ENCODE measurements around the gene FBXW5.

The FBXW5 gene

DNA sequence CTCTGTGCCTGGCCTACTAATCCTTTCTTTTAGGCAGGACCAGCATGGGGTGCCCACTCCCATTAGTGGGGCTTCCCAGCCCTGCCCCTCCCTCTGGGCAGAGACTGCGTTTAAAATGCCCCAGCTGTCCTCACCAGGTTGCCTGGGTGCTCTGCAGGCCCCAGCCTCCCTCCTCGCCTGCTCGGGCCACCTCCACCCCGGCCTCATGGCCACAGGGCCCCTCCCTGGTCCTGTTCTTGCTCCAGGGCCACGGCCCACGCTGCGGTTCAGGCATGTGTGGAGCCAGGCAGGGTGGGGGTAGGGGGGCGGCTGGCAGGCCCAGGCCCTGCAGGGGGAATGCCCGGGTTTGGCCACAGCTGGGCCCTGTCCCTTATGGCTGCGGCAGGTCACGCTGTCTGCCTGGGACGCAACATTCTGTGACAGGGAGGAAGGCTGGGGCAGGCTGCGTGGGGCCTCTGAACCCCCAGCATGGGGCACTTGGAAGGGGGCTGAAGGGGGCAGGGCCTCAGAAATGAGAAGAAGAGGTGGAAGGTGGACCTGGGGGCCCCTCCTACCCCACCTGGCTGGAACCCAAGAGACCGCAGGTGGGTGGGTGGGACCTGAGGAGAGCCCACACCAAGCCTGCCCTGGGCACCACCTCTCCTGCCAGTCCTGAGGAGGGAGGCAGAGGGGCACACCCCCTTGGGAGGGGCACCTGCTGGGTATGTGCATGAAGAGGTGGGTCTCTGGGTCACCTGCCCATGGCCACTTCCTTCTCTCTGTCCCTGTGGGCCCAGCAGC lies 7.2 kb upstream of the FBXW5 start, which contains the start of gene LCN12:
Gene LCN12, plus strand, starts transcription at position 733 of the 780 bp plus-strand sequence. CDS start 55 bp downstream, outside the sequence.
- H3K4me3 Mint-ChIP-seq, result no peak within 1 kb of the TSS

GRCh38 chr9:136950656-136951276 lies 6.2 kb upstream of the FBXW5 start:
- Mint-ChIP-seq H3K27ac (peak overlapping the region; percentile 67), H3K4me1 (peaks cover 8% of the 10 kb centered on the region), H3K9me3 (no peaks in the 10 kb centered on the region), H3K27me3 (no peaks in the 10 kb centered on the region), H3K36me3 (ENCODE audit: low read depth) (no peaks in the 10 kb centered on the region), H3K4me3 (peak overlapping the region; percentile 75)
- ATAC-seq (no peak), DNase-seq (no peak)

More for the DNA sequence above, 7.2 kb upstream of the FBXW5 start, which contains the start of gene LCN12:
- no peak for ATAC-seq
- H3K9me3 Mint-ChIP-seq, result peaks cover 3% of the 10 kb centered on the region
- peaks cover 2% of the 10 kb centered on the region for H3K36me3 Mint-ChIP-seq (ENCODE audit: low read depth)
- no peaks in the 10 kb centered on the region for H3K27me3 Mint-ChIP-seq
- no peak for DNase-seq
- H3K27ac Mint-ChIP-seq, result no peak within 1 kb of the TSS
- H3K4me1 Mint-ChIP-seq, result peaks cover 8% of the 10 kb centered on the region

- peak overlapping the region; percentile 75 for H3K4me3 Mint-ChIP-seq
- H3K9me3 Mint-ChIP-seq, result no peaks in the 10 kb centered on the region
- ATAC-seq (peak; percentile 93), DNase-seq (peak; percentile 97)
- no peaks in the 10 kb centered on the region for H3K36me3 Mint-ChIP-seq (ENCODE audit: low read depth)
- H3K4me1 Mint-ChIP-seq, result peaks cover 8% of the 10 kb centered on the region
- H3K27me3 Mint-ChIP-seq, result no peaks in the 10 kb centered on the region
- H3K27ac Mint-ChIP-seq, result peak overlapping the region; percentile 67
Measured at GRCh38 chr9:136949817-136950655, 5.5 kb upstream of the FBXW5 start.

- ATAC-seq (no peak), DNase-seq (no peak)
- H3K27me3 Mint-ChIP-seq, result no peaks in the 10 kb centered on the region
- peak overlapping the region; percentile 46 for H3K27ac Mint-ChIP-seq
- peak overlapping the region; percentile 75 for H3K4me3 Mint-ChIP-seq
- peaks cover 12% of the 10 kb centered on the region for H3K4me1 Mint-ChIP-seq
- no peaks in the 10 kb centered on the region for H3K9me3 Mint-ChIP-seq
- H3K36me3 Mint-ChIP-seq (ENCODE audit: low read depth), result no peaks in the 10 kb centered on the region
Measured at GRCh38 chr9:136949239-136949816, 4.8 kb upstream of the FBXW5 start.

GRCh38 chr9:136947955-136948510 lies 3.5 kb upstream of the FBXW5 start:
- Mint-ChIP-seq H3K36me3 (ENCODE audit: low read depth) (no peaks in the 10 kb centered on the region), H3K4me1 (peaks cover 13% of the 10 kb centered on the region), H3K27me3 (no peaks in the 10 kb centered on the region), H3K9me3 (no peaks in the 10 kb centered on the region), H3K27ac (no peak overlapping the region), H3K4me3 (no peak overlapping the region)
- ATAC-seq, result no peak
- DNase-seq, result peak; percentile 57

GRCh38 chr9:136947028-136947891 lies 2.7 kb upstream of the FBXW5 start:
- Mint-ChIP-seq H3K36me3 (ENCODE audit: low read depth) (no peaks in the 10 kb centered on the region), H3K4me3 (no peak overlapping the region), H3K9me3 (no peaks in the 10 kb centered on the region), H3K27me3 (no peaks in the 10 kb centered on the region), H3K27ac (no peak overlapping the region), H3K4me1 (peaks cover 16% of the 10 kb centered on the region)
- no peak for DNase-seq
- ATAC-seq, result no peak

- no peak overlapping the region for H3K27ac Mint-ChIP-seq
- no peak for ATAC-seq
Measured at GRCh38 chr9:136946228-136947027, 1.9 kb upstream of the FBXW5 start.

DNA sequence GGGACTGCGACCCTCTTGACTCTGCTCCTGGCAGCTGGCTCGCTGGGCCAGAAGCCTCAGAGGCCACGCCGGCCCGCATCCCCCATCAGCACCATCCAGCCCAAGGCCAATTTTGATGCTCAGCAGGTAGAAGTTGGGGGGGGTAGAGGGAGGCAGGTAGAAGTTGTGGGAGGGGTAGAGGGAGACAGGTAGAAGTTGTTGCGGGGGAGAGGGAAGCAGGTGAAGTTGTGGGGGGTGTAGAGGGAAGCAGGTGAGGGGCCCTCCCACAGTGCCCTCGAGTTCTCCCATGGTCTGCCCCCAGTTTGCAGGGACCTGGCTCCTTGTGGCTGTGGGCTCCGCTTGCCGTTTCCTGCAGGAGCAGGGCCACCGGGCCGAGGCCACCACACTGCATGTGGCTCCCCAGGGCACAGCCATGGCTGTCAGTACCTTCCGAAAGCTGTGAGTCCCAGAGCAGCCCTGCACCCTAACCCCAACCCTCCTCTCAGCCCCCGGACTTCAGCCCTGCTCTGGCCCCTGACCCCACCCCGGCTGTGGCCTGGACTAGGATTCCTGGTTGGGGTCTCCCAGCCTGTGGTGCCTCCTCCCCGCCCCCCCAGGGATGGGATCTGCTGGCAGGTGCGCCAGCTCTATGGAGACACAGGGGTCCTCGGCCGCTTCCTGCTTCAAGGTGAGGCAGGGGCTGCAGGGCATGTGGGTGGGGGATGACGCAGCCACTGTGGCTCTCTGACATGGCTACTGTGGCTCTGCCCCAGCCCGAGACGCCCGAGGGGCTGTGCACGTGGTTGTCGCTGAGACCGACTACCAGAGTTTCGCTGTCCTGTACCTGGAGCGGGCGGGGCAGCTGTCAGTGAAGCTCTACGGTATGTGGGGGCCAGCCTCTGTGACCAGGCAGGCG lies 1.0 kb upstream of the FBXW5 start:
- H3K4me3 Mint-ChIP-seq, result no peak overlapping the region

More at GRCh38 chr9:136946228-136947027, 1.9 kb upstream of the FBXW5 start:
- H3K4me3 Mint-ChIP-seq, result no peak overlapping the region
- DNase-seq, result no peak
- H3K36me3 Mint-ChIP-seq (ENCODE audit: low read depth), result no peaks in the 10 kb centered on the region
- no peaks in the 10 kb centered on the region for H3K27me3 Mint-ChIP-seq
- no peaks in the 10 kb centered on the region for H3K9me3 Mint-ChIP-seq
- H3K4me1 Mint-ChIP-seq, result peaks cover 16% of the 10 kb centered on the region

DNA sequence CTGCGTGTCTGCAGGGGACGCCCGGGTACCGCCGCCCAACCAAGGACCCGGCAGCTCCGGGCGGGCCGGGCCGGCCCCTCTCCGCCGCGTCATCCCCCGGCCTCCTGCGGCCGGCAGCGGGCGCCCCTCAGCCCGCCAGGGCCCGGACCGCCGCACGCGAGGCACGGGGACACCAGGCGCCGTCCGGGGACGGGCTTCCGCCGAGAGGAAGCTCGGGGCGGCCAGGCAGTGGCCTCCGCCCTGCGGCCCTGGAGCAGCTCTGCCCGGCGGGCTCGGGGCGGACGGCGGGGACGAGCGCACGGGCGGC lies 373 bp downstream of the FBXW5 start:
- H3K9me3 Mint-ChIP-seq, result no peaks in the 10 kb centered on the region
- ATAC-seq, result peak; percentile 26
- H3K36me3 Mint-ChIP-seq (ENCODE audit: low read depth), result peaks cover 3% of the 10 kb centered on the region
- no peak overlapping the region for H3K27ac Mint-ChIP-seq
- H3K4me3 Mint-ChIP-seq, result peak overlapping the region; percentile 80
- no peaks in the 10 kb centered on the region for H3K27me3 Mint-ChIP-seq
- no peak for DNase-seq
- peaks cover 12% of the 10 kb centered on the region for H3K4me1 Mint-ChIP-seq

More for the DNA sequence above, 1.0 kb upstream of the FBXW5 start:
- DNase-seq (no peak), ATAC-seq (no peak)
- no peaks in the 10 kb centered on the region for H3K27me3 Mint-ChIP-seq
- no peak overlapping the region for H3K27ac Mint-ChIP-seq
- peaks cover 16% of the 10 kb centered on the region for H3K4me1 Mint-ChIP-seq
- peaks cover 3% of the 10 kb centered on the region for H3K36me3 Mint-ChIP-seq (ENCODE audit: low read depth)
- no peaks in the 10 kb centered on the region for H3K9me3 Mint-ChIP-seq

- peak overlapping the region; percentile 80 for H3K4me3 Mint-ChIP-seq
- peak overlapping the region; percentile 71 for H3K27ac Mint-ChIP-seq
- no peaks in the 10 kb centered on the region for H3K27me3 Mint-ChIP-seq
- H3K9me3 Mint-ChIP-seq, result no peaks in the 10 kb centered on the region
- ATAC-seq (peak; percentile 4), DNase-seq (peak; percentile 56)
- peaks cover 11% of the 10 kb centered on the region for H3K4me1 Mint-ChIP-seq
- peaks cover 7% of the 10 kb centered on the region for H3K36me3 Mint-ChIP-seq (ENCODE audit: low read depth)
Measured at GRCh38 chr9:136943291-136944211, 987 bp downstream of the FBXW5 start.

DNA sequence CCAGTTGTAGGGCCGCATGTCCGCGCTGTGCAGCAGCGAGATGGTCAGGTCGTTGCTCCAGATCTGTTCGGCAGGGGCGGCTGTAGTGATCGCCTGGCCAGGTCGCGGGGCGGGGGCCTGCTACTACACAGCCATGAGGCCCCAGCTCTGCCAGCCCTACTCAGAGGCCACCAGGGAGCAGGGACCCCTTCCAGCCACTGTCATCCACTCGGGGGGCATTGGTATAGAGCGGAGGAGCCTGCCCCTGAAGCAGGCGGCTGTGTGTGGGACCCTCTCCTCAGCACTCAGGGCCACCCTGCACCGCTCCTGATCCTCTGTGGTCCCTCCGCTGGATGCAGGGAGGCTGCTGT lies 1.7 kb downstream of the FBXW5 start:
- ATAC-seq (no peak), DNase-seq (no peak)
- H3K27me3 Mint-ChIP-seq, result no peaks in the 10 kb centered on the region
- no peaks in the 10 kb centered on the region for H3K9me3 Mint-ChIP-seq
- no peak overlapping the region for H3K27ac Mint-ChIP-seq
- peaks cover 7% of the 10 kb centered on the region for H3K4me1 Mint-ChIP-seq
- H3K4me3 Mint-ChIP-seq, result peak overlapping the region; percentile 46
- H3K36me3 Mint-ChIP-seq (ENCODE audit: low read depth), result peaks cover 9% of the 10 kb centered on the region

All from activated naive CD8-positive, alpha-beta T cell treated with anti-CD3 and anti-CD28 coated beads, Interleukin-2, amount 50 U/mL, for 24 hours (primary cell).